H1 (cell line): ENCODE measurements around the gene ITFG2. TPM values are rescaled to one million over a fixed set of nuclear protein-coding genes. Genes with fewer than 3 reads are reported as not detected.
A peak's percentile ranks its signal among the peaks of the same experiment; 100 is the strongest.

Source experiments
- CTCF ChIA-PET: fragments of 300-600 bp; sonication (Branson Sonifier 250); formaldehyde crosslinking; loops from one replicate; lab custom pipeline; 2021; ENCODE audit not compliant: partially characterized antibody; lab: Charles Lee
- POLR2A ChIA-PET: fragments of 300-600 bp; sonication (Branson Sonifier 250); formaldehyde crosslinking; loops from one replicate; lab custom pipeline; 2021; ENCODE audit warnings: inconsistent platforms; ENCODE audit not compliant: partially characterized antibody; lab: Charles Lee
- DNase-seq, 2 experiments: peaks; one replicate each; pipeline versions ENCODE4 v3.0.0 to v3.0.0-alpha.2; 2010 to 2022; ENCODE audit warnings: low spot score in 2 of 2, low read depth in 1 of 2, mixed read lengths in 1 of 2
- FAIRE-seq: peaks from 2 replicates; lab custom pipeline; 2011; peaks lifted over from hg19 to GRCh38; lab: Jason Lieb, UNC
- H2AFZ ChIP-seq: 2 replicates; pipeline ENCODE4 v1.8.1; 2012; ENCODE audit warnings: low read length, inconsistent platforms
- H2AK5ac ChIP-seq: 2 replicates; pipeline ENCODE4 v1.6.1; 2013; ENCODE audit warnings: low read depth, low read length
- H2BK120ac ChIP-seq: replicated peaks from 2 replicates; pipeline ENCODE3; 2013; ENCODE audit warnings: low read depth, low read length, inconsistent platforms
- H2BK12ac ChIP-seq: 2 replicates; pipeline ENCODE4 v1.6.1; 2013; ENCODE audit warnings: low read depth, low read length
- H2BK15ac ChIP-seq: 2 replicates; pipeline ENCODE4 v1.6.1; 2013; ENCODE audit warnings: low read length
- H2BK20ac ChIP-seq: 2 replicates; pipeline ENCODE4 v1.6.1; 2013; ENCODE audit warnings: low read length
- H2BK5ac ChIP-seq: 2 replicates; pipeline ENCODE4 v1.6.1; 2013; ENCODE audit warnings: low read depth, low read length
- H3K14ac ChIP-seq: 2 replicates; pipeline ENCODE4 v1.6.1; 2013; ENCODE audit warnings: inconsistent platforms; ENCODE audit not compliant: insufficient read length
- H3K18ac ChIP-seq: 2 replicates; pipeline ENCODE4 v1.6.1; 2013; ENCODE audit warnings: low read length; ENCODE audit errors: extremely low read depth
- H3K23ac ChIP-seq: 2 replicates; pipeline ENCODE4 v1.6.1; 2013; ENCODE audit warnings: inconsistent platforms; ENCODE audit not compliant: insufficient read length
- H3K23me2 ChIP-seq: 2 replicates; pipeline ENCODE4 v1.6.1; 2013; ENCODE audit warnings: low read depth, low read length
- H3K27ac ChIP-seq: 2 replicates; pipeline ENCODE4 v1.6.1; 2011; ENCODE audit warnings: low read depth, low read length, inconsistent platforms
- H3K27me3 ChIP-seq, 4 experiments: replicated peaks in 1 of 4; 1 replicate in 1 of 4; 2 replicates in 3 of 4; pipeline versions ENCODE4 v1.6.1 to v1.8.1; 2011 to 2013; ENCODE audit warnings: low read length in 3 of 4, mild to moderate bottlenecking in 3 of 4, inconsistent platforms in 2 of 4, mixed read lengths in 2 of 4, moderate library complexity in 1 of 4; ENCODE audit not compliant: control insufficient read depth in 3 of 4, insufficient read depth in 3 of 4; ENCODE audit errors: extremely low read depth in 1 of 4
- H3K36me3 ChIP-seq, 4 experiments: 2 replicates each; pipeline versions ENCODE4 v1.6.1 to v1.8.1; 2011 to 2013; ENCODE audit warnings: mild to moderate bottlenecking in 4 of 4, low read length in 3 of 4, moderate library complexity in 2 of 4, control low read depth in 1 of 4, inconsistent platforms in 1 of 4; ENCODE audit not compliant: insufficient read depth in 4 of 4, control insufficient read depth in 2 of 4
- H3K4ac ChIP-seq: replicated peaks from 2 replicates; pipeline ENCODE3; 2013; ENCODE audit warnings: low read length, low read depth, mixed read lengths, inconsistent platforms; ENCODE audit not compliant: insufficient read length
- H3K4me1 ChIP-seq, 4 experiments: replicated peaks in 1 of 4; 1 replicate in 1 of 4; 2 replicates in 3 of 4; pipeline versions ENCODE4 v1.6.1 to v1.8.1; 2011 to 2013; ENCODE audit warnings: low read length in 3 of 4, inconsistent platforms in 2 of 4, mixed read lengths in 1 of 4; ENCODE audit not compliant: insufficient read depth in 4 of 4, control insufficient read depth in 3 of 4
- H3K4me2 ChIP-seq, 2 experiments: 2 replicates each; pipeline versions ENCODE4 v1.6.1 to v1.8.1; 2011 to 2013; ENCODE audit warnings: low read depth in 2 of 2, low read length in 2 of 2, control low read depth in 1 of 2, inconsistent platforms in 1 of 2, mild to moderate bottlenecking in 1 of 2; ENCODE audit not compliant: insufficient read depth in 1 of 2
- H3K4me3 ChIP-seq, 4 experiments: fragments of 200-600, 300-600 bp in 1 of 4; sonication (generic), shearing (Covaris generic), sonication (Bioruptor Twin) in 1 of 4; 2 replicates each; pipeline versions ENCODE4 v1.5.1 to v1.8.1; 2011 to 2016; ENCODE audit warnings: low read length in 4 of 4, low read depth in 3 of 4, control low read depth in 2 of 4, inconsistent platforms in 2 of 4, mild to moderate bottlenecking in 2 of 4, mixed read lengths in 1 of 4, moderate library complexity in 1 of 4; ENCODE audit not compliant: insufficient read depth in 2 of 4; ENCODE audit errors: extremely low read depth in 1 of 4
- H3K56ac ChIP-seq: replicated peaks from 2 replicates; pipeline ENCODE3; 2013; ENCODE audit warnings: low read depth, mild to moderate bottlenecking, mixed read lengths, low read length, inconsistent platforms; ENCODE audit not compliant: insufficient read length
- H3K79me1 ChIP-seq: 2 replicates; pipeline ENCODE4 v1.6.1; 2013; ENCODE audit warnings: low read depth, low read length, control low read depth
- H3K79me2 ChIP-seq, 2 experiments: 2 replicates each; pipeline versions ENCODE4 v1.6.1 to v1.8.1; 2012 to 2013; ENCODE audit warnings: low read length in 2 of 2, mild to moderate bottlenecking in 2 of 2, inconsistent platforms in 1 of 2; ENCODE audit not compliant: insufficient read depth in 2 of 2, control insufficient read depth in 1 of 2
- H3K9ac ChIP-seq, 4 experiments: replicated peaks in 1 of 4; 1 replicate in 1 of 4; 2 replicates in 3 of 4; pipeline versions ENCODE4 v1.6.1 to v1.8.1; 2011 to 2013; ENCODE audit warnings: low read depth in 3 of 4, low read length in 3 of 4, control low read depth in 2 of 4, mild to moderate bottlenecking in 2 of 4, moderate library complexity in 2 of 4, inconsistent platforms in 1 of 4; ENCODE audit errors: extremely low read depth in 1 of 4
- H3K9me3 ChIP-seq, 2 experiments: 2 replicates each; pipeline versions ENCODE4 v1.6.1 to v1.8.1; 2012 to 2013; ENCODE audit warnings: mild to moderate bottlenecking in 2 of 2, moderate library complexity in 2 of 2, control low read depth in 1 of 2, inconsistent platforms in 1 of 2, low read depth in 1 of 2, low read length in 1 of 2, mixed read lengths in 1 of 2; ENCODE audit not compliant: insufficient read depth in 2 of 2
- H4K20me1 ChIP-seq, 2 experiments: replicated peaks in 1 of 2; 2 replicates each; pipeline versions ENCODE3 to v1.8.1; 2011 to 2013; ENCODE audit warnings: inconsistent platforms in 2 of 2, low read length in 2 of 2, mild to moderate bottlenecking in 1 of 2; ENCODE audit not compliant: insufficient read depth in 2 of 2, control insufficient read depth in 1 of 2
- H4K5ac ChIP-seq: 2 replicates; pipeline ENCODE4 v1.6.1; 2013; ENCODE audit warnings: low read length, low read depth, mixed read lengths, inconsistent platforms; ENCODE audit not compliant: insufficient read length
- H4K8ac ChIP-seq: 2 replicates; pipeline ENCODE4 v1.8.0; 2013; ENCODE audit warnings: mild to moderate bottlenecking, moderate library complexity, low read length, inconsistent platforms; ENCODE audit not compliant: insufficient read depth; ENCODE audit errors: extremely low read depth
- H4K91ac ChIP-seq: replicated peaks from 2 replicates; pipeline ENCODE3; 2013; ENCODE audit warnings: low read length, mixed read lengths, inconsistent platforms; ENCODE audit not compliant: insufficient read length
- FOSL1 ChIP-seq: IDR thresholded peaks from 2 replicates; pipeline ENCODE4 v1.6.1; 2011; ENCODE audit warnings: mild to moderate bottlenecking, low read depth, low read length, moderate library complexity; ENCODE audit not compliant: insufficient read depth
- RAD21 ChIP-seq, 2 experiments: IDR thresholded peaks in 1 of 2; conservative IDR thresholded peaks in 1 of 2; 2 replicates each; pipeline ENCODE4 v1.6.1; 2011; ENCODE audit warnings: low read depth in 2 of 2, low read length in 2 of 2, improper control_type of control experiment in 1 of 2, inconsistent platforms in 1 of 2, mild to moderate bottlenecking in 1 of 2, moderate library complexity in 1 of 2
- WGBS, 2 experiments: shearing (Covaris generic) in 1 of 2; methylation state at CpG; one replicate each; pipeline versions ENCODE4 v1.1.6 to v1.1.7; 2013 to 2015; ENCODE audit warnings: low lambda C conversion rate in 2 of 2, mixed read lengths in 2 of 2, inconsistent platforms in 1 of 2, low coverage in 1 of 2, missing lambda C conversion rate in 1 of 2; ENCODE audit not compliant: insufficient replicate concordance in 2 of 2, insufficient coverage in 1 of 2, insufficient read length in 1 of 2; ENCODE audit errors: extremely low coverage in 1 of 2, missing lambda C conversion rate in 1 of 2; 5-methylcytosine and 5-hydroxymethylcytosine counted together
- polyA plus RNA-seq, 7 experiments: library from polyadenylated mRNA; depleted of rRNA in 3 of 7; stranded (reverse) in 5 of 7; unstranded in 2 of 7; fragments of >200 nt in 5 of 7; fragments of 200-250 nt in 2 of 7; gene quantifications; 1 replicate in 5 of 7; 2 replicates in 1 of 7; 4 replicates in 1 of 7; pipeline versions ENCODE4 v1.2.1 to v1.2.3, GENCODE V29; 2011 to 2013; ENCODE audit warnings: missing spikeins in 2 of 7, mixed read lengths in 2 of 7
- total RNA-seq: library from RNA; stranded (reverse); fragmentation: NEBNext Ultra II Directional; extraction: Animal tissue kit (Norgen Biotek cat#: 25700); gene quantifications from 2 replicates; pipeline ENCODE4 v1.2.1, GENCODE V29; 2021

Gene ITFG2
- total and polyA plus RNA-seq, 2 of the 8 experiments (the other 6 are each of a cell fraction or from before 2014, with no cell fraction given): 15.0 to 22.9 TPM

GRCh38 chr12:2834581-2835491, 22.4 kb downstream of the ITFG2 start, which contains the start of gene NRIP2:
TSS of gene NRIP2 (minus strand) at chr12:2835035. CDS start at chr12:2834983, 52 bp downstream.
- Histone ChIP-seq H4K8ac (peak within 1 kb of the TSS; percentile 12), H3K27ac (no peak within 1 kb of the TSS), H3K18ac (peak within 1 kb of the TSS; percentile 78; the same call in 1 of the 2 replicates), H3K23me2 (no peaks in the 10 kb centered on the region; the same call in 1 of the 2 replicates), H3K4me3 (peak within 1 kb of the TSS in 1 of 4 experiments; percentile 29; a peak in 2 of 8 replicates), H3K79me2 (no peaks in the 10 kb centered on the region), H2BK12ac (peak within 1 kb of the TSS; percentile 27; the same call in 1 of the 2 replicates), H2AFZ (no peak within 1 kb of the TSS), H3K27me3 (no peaks in the 10 kb centered on the region; a peak in 1 of 7 replicates), H4K91ac (no peak within 1 kb of the TSS), H3K56ac (no peak within 1 kb of the TSS), H2BK120ac (no peak within 1 kb of the TSS), H3K14ac (no peak within 1 kb of the TSS), H2BK5ac (no peak within 1 kb of the TSS), H3K79me1 (no peaks in the 10 kb centered on the region), H3K9ac (no peak within 1 kb of the TSS), H2BK20ac (no peak within 1 kb of the TSS), H3K36me3 (no peaks in the 10 kb centered on the region; a peak in 1 of 8 replicates), H3K4ac (no peak within 1 kb of the TSS), H3K9me3 (no peaks in the 10 kb centered on the region), H4K20me1 (no peaks in the 10 kb centered on the region), H2AK5ac (no peak within 1 kb of the TSS), H4K5ac (no peak within 1 kb of the TSS), H2BK15ac (no peak within 1 kb of the TSS), H3K4me2 (peak within 1 kb of the TSS; percentile 14 to 50; a peak in 3 of 4 replicates), H3K23ac (no peak within 1 kb of the TSS), H3K4me1 (peaks cover 0 to 14% (median 9%) of the 10 kb centered on the region in 4 experiments; a peak in 6 of 7 replicates)
- TF ChIP-seq FOSL1: no peak
- TF ChIP-seq RAD21 (IDR thresholded peaks at IDR 0.05 in 1 of 2, conservative IDR thresholded peaks at IDR 0.05 in 1 of 2; ENCODE audit: low read depth in 2 of 2, low read length in 2 of 2): 0 out of 4 replicates have a peak, but pooled peaks of 1 of the 2 experiments have one; percentile 2
- ChIA-PET POLR2A (interaction anchor here (0.6 to 6.3 kb wide), 11 partner anchors 10 to 106 kb away, joined by 3 to 58 read pairs (median 4); partner anchors contain the start of genes ITFG2 and TULP3), CTCF (interaction anchor here (0.7 to 6.9 kb wide), 11 partner anchors 9 to 200 kb away, joined by 3 to 52 read pairs (median 5); partner anchors contain the start of gene ITFG2)
- WGBS, 2 experiments: 65% methylated on average over 30 of the region's 32 CpGs; no CpG with 5 or more reads in 1 of the 2 experiments
- DNase-seq (peak in 1 of 2 experiments; percentile 65), FAIRE-seq (no peak)
